LoVo (cell line): Measurements from ENCODE around the gene ELK4.

ENCODE experiments used
- DNase-seq: peaks from one replicate; pipeline ENCODE4 v3.0.0-alpha.2; 2016; ENCODE audit warnings: low spot score

Gene ELK4

DNA sequence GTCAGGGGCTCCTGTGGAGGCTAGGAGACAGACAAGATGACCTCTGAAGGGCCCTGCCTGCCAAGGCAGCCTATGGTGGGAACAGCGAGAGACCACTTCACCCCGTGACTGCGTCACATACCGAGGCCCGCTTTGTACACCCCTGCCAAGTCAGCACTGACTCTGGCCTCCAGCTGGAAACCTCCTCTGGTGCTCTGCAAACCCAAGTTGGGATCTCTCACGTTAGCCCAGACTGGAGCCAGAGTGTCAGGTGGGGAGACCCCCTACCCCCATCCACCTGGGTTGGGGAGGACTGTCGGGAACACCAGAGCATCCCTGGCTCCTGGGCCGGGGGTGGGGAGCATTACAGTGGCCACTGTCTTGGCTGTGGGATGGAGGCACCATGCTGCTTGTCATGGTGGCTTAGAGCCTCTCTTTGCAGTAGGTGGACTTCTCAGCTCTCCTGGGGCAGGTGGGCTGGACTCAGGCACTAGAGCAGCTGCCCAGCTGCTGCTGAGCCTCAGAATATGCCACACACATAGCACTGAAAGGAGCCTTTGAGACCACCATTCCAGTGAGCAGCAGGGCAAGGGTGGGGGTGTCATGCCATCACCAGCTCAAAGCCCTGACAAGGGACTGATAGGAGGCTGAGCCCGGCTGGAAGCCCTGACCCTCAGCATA lies 50.4 kb downstream of the ELK4 start:
- DNase-seq, result no peak

DNA sequence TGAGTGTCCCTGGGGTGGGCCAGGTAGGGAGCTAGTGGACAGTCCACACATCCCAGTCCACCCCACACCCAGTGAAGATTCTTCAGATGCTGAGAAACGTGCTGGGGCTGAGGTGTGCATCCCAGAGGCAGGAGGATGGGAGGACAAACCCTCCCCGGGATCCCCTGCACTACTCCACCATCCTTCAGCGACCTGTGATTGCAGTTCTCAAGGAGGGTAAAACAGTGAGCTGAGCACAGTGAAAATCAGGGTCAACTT lies 51.0 kb downstream of the ELK4 start:
- no peak for DNase-seq

DNA sequence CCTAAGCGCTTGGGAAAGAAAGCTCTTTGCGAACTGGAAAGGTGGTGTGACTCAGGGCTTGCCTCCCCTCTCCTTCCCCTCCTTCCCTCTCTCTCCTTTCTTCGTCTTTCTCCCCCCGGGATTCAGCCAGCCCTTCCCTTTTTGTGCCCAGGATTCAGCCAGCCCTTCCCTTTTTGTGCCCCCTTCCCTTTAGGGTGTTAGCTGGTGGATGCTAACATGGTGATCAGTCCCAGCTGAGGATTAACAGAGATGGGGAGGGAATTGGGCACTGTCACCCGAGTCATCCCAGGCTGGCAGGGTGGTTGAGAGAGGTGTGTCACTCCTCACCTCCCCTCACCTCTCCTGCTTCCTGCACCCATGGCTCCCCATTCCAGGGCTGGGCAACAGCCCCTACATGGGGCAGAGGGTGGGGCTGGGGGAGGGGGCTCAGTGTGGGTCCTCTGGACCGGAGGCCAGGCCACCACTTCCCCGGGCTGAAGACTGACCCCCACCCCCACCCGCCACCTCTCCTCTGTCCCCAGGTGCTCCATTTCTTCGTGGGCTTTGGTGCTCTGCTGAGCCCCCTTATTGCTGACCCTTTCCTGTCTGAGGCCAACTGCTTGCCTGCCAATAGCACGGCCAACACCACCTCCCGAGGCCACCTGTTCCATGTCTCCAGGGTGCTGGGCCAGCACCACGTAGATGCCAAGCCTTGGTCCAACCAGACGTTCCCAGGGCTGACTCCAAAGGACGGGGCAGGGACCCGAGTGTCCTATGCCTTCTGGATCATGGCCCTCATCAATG lies 51.5 kb downstream of the ELK4 start:
- no peak for DNase-seq

DNA sequence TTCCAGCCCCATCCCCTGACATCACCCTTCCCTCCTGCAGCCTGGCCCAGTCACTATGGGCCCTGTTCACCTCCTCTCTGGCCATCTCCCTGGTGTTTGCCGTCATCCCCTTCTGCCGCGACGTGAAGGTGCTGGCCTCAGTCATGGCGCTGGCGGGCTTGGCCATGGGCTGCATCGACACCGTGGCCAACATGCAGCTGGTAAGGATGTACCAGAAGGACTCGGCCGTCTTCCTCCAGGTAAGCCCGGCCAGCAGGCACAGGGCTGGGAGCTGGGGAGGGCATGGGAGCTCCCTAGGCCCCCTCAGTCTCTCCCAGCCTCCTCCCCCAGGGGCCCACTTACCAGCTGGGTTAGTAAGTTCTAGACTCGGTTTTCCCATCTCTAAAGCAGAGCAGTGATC lies 52.1 kb downstream of the ELK4 start:
- no peak for DNase-seq

DNA sequence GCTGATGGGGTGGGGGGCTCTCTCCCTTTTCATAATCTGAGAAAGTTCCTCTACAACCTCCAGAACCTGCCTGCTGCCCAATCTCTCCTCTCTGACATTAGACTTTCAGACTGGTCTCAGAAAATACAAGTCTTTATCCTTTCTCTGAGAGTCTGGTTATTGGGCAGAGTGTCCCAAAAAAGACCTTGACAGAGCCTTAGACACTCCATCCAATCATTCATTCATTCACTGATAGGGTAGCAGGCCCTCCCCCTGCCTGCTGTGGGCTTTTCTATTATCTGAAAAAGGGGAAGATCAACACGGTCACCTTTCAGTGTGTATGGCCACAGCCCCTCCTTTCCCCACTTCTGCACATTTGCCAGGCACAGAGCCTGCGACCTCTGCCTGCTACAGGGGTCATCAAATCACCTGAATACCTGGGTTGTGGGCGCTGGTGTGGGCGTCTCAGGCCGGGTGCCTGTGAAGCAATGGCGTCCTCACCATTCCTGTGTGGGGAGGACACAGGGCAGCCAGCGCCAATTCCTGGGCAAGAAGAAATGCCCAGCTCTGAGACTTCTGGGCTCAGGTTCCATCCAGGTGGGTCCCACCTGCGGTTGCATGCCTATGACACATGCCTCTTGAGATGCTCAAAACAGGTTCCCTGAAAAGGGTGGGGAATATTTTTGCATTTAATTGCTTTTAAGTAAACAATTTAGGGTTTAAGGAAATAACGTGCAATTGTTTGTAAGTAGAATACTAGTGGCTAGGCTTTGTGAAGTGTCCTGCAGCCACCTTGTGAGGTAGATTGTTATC lies 52.8 kb downstream of the ELK4 start:
- DNase-seq, result peak; percentile 60

DNA sequence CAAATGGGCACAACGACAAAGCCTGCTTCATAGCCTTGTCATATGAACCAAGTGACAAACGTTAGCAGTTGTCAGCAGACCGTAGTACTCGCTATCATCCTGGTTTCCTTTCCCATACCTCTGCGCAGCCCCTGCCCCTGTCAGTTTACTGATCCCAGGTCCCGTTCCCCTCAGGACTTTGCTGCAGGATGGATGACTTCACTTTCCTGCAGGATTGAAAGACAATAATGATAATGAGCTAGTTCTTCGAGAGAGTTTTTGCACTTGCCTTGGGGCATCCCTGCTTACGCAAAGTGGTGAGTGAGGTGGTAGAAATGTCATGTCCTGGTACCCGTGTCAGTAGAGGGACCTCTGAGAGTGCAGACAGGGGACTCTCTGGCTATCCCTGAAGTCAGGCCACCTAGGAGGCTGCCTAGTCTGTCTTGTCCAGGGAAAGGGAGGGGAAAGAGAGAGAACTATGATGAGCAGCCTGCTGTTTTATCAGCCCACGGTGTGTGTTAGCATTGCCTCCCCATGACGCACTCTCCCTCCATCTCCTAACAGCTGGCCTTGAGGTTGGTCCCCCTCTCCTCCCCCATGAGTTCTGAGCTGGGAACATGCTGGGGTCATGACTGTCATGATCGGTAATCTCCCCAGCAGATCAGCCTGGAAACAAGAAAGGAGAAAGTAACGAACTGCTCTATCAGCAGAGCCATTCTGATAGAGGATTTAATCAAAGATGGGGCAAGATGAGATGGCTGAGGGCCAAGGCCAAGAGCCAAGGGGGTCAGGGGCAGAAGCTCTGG lies 53.7 kb downstream of the ELK4 start:
- no peak for DNase-seq

DNA sequence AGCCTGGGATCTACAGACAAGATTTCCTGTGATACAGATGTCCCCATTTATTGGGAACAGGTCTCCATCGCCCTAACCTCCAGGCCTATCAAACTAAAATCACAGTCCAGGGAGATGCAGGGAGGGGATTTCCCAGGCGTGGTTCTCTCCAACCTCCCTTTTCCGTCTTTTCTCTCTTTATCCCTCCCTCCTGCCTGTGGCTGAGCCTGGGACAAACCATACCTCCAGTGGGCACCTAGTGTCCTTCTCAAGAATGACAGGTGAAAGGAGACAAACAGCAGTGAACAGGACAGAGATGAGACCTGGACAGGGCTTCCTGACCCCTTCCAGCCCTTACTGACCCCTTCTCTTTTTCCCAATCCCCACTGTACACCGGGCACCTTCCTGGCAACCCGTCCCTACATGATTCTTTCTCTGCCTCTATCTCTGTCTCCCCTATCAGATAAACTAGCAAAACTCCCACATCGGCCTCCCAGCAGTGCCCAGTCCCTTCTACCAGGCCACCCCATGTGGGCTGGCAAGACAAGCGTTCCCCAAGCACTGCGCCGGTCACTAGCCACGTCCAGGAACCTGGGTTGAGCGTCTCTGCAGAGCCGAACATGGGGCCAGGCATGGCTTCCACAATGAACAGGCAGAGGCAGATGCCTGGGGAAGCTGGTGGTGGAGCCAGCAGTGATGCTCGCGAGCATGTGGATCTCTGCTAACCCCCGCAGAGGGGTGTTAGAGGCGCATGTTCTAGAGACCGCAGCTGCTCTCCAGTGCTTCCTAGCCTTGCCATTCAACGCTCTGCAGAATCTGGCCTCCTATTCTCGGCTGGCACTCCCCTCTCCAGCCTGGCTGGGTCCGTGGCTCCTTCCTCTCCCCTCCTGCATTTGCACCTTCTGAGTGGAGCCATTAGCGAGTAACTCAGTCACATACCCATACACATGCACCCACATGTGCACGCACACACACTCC lies 54.7 kb downstream of the ELK4 start:
- DNase-seq, result no peak

DNA sequence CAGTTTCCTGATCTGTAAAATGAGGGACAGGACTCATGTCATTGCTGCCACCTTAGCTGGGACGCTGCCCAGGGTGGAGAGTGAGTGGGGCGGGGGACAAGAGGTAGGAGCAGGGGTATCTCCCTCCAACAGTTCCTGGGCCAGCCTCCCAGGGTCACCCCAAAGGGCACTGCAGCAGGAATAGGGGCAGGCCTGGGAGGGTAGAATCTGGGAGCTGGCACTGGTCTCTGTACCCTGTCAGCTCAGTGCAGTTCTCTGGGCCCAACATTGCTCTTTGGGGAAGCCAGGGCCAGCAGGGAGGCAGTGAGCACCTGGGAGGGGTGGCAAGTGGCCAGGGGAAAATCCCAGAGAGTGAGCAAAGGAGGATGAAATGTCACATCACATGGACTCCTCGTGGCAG lies 55.8 kb downstream of the ELK4 start:
- no peak for DNase-seq

DNA sequence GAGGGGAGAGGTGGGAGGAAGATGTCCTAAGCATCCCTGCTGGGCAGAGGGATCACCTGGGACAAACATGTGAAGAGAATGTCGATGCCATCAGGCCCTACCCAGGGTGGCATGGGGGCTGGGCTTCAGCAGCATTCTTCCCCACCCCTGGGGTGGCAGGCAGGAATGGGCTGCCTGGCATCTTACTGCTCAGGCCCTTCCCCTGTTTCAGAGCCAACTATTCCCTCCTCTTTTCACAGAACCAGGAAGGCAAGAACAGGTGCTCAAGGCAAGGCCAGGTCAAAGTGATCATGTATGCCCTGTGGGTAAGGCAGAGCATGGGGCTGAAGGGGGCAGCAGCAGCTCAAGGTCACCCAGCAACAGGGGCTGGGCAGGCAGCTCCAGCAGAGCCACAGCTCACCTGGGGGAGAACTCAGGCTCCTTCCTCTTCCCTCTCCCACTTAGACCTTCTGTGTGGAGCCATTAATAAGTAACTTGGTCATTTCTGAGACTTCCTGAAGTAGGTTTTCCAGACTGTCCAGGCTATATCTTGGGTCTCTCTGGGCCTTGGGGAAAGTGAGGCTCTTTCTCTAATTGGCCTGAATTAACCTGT lies 56.4 kb downstream of the ELK4 start:
- DNase-seq, result no peak

DNA sequence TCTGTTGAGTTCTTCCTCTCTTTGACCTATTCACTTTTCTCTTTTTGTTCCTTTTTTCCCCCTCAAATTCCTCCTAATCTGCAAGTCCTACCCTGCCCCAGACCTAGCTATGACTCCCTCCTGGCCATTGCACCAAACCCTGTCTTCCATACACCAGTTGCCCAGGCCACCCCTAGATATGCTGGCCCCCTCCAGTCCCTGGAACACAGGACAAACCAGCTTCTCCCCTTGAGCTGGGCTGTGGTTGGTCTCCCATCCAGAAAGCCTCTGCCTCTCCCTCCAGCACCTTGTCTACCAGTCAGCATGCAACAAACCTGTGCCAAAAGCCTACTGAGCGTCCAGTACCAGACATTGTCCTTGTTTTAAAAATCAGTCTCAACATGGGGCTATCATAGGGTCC lies 59.4 kb downstream of the ELK4 start:
- no peak for DNase-seq

DNA sequence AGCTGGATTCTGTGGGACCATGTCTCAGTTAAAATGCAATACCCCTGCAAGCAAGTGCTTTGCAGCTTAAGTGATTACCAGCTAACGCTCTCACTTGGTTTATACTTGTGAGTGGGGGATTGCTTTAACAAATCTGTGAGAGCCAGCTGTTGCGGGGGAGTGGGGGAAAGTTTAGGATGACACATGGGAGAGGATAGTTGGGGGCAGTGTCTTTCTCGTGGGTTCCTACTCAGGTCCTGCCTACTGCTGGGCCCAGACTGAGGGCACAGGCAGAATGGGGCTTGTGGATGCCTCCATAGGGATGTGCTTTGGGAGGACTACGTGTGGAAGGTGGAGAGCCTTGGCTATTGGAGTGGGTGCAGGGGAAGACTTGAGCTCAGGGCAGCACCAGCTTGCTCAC lies 60.1 kb downstream of the ELK4 start:
- no peak for DNase-seq

DNA sequence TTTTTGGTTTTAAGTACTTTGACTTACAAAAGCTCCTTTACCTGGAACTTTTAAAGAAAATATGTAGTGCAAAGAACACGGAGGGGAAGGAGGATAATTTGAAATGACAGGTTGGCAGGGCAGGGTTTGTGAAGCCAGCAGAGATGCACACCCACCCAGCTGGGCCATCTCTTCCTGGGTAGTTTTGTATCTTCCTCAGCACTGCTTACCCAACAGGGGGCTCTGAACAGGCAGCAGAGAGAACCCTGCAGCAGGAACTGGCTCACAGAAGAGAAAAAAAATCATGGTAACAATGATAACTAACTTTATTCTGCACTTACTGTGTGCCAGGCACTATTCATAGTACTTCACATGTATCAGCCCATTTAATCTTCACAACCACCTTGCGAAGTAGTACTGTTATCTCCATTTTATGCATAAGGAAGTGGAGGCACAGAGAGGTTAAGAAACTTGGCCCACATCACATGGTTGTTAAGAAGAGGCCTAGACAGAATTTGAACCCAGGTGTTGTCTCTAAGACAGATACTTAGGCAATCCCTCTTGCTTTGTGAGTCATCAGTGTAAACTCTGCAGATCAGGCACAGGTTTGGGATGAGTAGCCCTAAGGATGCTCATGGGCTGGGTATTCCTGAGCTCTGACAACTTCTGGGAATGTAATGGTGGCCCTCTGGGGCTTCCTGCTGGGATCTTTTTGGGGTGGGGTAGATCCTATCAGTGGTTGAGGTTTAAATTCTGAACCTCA lies 60.8 kb downstream of the ELK4 start:
- no peak for DNase-seq

DNA sequence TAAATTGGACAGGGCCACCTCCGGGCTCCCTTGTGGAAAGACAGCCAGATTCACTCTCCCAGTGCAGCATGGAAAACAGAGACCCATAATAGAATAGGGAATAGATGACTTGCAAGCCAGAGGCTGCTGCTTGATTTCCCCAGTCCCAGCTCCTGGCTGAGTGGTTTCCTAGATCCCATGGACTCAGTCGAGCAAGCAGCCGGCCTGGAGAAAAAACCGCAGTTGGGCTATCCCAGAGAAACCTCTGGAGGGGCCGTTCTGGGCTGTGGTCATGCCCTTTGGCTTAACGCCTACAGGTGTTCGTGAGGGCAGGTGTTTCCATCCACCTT lies 61.7 kb downstream of the ELK4 start:
- no peak for DNase-seq

DNA sequence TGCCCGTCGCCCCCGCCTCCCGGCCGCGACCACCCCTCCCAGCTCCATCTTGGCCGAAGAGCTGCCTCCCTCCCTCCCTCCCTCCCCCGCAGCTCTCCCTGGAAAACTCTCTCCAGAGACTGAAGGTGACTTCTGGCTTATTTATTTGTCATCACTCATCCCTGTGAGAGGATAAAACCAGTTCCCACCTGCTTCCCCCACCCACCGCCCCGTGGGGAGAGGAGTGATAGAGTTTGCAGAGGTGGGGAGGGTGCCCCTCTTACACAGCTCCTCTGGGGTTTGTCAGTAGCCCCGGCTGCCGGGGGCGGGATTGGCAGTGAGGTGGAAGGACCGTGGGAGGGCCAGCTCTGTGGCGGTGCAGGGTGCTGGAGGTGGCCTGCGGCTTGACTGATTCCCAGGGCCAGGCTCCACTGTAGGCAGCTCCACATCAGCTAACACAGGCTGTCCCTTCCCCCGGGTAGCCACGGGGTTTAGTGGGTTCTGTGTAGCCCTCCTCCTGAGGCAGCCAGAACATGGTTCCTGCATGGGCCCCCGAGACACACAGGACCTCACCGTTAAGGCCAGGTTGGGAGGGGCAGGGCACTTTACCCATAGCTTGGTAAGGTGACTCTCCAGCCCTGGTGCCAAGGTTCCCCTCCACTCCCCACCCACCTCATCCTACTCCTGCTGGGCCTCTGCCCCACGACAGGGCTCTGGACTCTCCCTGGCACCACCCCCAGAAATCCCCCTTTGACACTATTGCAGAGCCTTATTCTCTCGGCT lies 62.2 kb downstream of the ELK4 start:
- DNase-seq, result no peak

DNA sequence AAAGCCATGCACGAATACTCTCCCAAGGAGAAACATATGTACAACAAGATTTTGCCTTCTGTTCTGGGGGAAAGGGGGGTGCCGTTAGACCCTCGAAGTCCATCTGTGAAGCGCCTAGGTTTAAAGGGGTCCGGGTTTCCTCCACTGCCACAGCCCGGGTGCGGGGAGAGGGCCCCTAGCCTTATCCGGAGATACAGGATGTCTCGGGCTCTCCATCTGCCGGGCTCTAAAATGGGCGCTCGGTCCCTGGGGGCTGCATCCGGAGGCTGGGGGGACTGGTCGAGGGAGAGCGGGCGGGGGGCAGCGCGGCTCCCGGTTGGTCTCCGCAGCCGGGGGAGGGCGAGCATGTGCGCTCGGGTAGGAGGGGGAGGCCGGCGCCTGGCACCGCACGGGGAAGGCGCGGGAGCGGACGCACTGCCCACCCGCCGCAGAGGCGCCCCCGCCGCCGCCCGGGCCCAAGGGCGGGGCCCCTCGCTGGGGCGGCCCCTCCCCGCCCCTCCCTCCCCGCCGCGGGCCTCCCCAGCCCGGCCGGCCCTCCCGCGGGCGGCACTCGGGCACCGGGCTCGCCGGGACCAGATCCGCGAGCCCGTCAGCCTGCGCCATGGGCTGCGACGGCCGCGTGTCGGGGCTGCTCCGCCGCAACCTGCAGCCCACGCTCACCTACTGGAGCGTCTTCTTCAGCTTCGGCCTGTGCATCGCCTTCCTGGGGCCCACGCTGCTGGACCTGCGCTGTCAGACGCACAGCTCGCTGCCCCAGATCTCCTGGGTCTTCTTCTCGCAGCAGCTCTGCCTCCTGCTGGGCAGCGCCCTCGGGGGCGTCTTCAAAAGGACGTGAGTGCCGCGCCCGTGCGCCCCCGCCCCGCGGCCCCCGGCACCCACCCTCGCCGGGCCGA lies 63.1 kb downstream of the ELK4 start:
- no peak for DNase-seq

DNA sequence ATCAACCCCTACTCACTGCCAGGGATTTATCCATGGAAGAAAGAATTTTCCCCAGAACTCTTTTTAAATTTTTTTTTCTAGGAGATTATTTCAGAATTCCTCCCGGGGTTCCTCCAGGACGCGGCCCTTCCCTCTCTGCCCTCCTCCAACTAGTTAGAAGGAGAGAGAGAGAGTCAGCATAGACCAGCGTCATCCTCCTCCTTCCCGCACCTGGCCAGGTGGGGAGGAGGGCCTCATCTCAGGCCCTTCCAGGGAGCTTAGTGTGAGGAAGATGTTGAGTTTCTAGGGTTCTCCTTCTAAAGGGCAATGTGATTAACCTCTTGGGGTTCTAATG lies 63.7 kb downstream of the ELK4 start:
- DNase-seq, result no peak

DNA sequence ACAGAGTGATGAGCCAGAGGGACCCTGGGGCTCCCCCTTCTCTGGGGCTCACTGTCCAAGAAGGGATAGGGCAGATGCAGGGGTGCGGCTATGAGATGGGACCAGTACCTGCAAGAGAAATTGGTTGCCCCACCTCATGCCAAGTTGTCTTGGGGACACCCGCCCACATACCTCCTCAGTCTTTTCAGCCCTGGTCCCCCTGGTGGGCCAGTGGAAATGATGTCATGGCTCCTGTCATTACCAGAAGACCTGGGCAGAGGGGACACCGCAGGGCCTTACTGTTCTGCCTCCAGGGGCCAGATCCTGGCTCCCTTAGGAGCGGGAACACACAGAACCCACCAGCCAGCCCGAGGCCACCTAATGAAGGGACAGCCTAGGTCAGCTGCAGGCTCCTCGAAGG lies 64.1 kb downstream of the ELK4 start:
- DNase-seq, result no peak

DNA sequence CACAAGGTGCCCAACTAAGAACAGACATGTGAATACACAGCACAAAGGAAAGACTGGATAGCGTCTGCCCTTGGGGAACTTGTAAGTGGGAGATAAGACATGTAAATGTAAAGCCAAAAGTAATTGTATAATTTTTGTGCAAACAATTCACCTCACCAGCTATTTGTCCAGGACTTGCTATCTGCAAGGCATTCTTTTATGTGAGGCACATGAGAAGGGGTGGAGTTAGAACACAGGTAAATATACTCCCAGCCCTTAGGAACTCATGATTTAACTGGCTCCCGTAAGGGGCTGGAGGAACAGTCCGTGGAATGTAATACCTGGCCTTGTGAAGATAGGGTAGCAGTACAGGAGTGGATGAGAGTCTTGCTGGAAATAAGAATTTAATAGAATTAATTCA lies 66.0 kb downstream of the ELK4 start:
- no peak for DNase-seq

DNA sequence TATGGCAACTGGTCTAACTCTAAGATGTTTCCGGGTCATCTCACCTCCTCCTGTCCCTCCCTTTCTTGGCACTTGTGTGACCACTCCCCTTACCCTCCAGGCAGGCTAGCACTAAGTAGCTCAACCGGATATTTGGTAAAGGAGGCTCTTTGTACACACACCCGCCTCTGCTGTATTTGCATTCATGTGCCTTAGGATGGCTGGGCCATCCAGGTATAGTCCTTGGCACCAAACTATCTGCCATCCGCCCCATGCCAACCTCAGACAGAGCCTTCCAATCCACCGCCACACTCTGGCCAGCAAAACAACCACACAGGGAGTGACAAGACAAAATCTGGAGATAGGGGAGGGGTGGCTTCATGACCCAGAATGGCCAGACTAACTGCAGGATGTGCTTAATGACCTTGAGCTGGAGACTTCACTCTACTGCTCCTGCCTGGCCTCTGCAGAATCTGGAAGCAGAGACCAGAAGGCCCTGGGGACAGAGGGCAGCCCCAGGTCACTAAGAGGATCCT lies 67.8 kb downstream of the ELK4 start:
- DNase-seq, result peak; percentile 45
